Umbilical cord (tissue), 2 donors: ENCODE results near the gene ASB17. TPM values are rescaled to one million over a fixed set of nuclear protein-coding genes. Genes with fewer than 3 reads are reported as not detected.
A peak's percentile ranks its signal among the peaks of the same experiment; 100 is the strongest.
"Not testable (repeated sequence)": the region's sequence is repeated elsewhere in the genome, so short reads cannot be mapped to it uniquely, and the experiment has no call there.

Source experiments
- DNase-seq: peaks from one replicate; pipeline ENCODE4 v3.0.0-alpha.2; 2015; ENCODE audit warnings: low spot score
- total RNA-seq: library from RNA; depleted of rRNA; stranded (reverse); fragments of >200 nt; gene quantifications from one replicate; pipeline ENCODE4 v1.2.3, GENCODE V29; 2014; ENCODE audit warnings: low replicate concordance; ENCODE audit not compliant: insufficient read depth

Gene ASB17
- not detected for total RNA-seq

DNA sequence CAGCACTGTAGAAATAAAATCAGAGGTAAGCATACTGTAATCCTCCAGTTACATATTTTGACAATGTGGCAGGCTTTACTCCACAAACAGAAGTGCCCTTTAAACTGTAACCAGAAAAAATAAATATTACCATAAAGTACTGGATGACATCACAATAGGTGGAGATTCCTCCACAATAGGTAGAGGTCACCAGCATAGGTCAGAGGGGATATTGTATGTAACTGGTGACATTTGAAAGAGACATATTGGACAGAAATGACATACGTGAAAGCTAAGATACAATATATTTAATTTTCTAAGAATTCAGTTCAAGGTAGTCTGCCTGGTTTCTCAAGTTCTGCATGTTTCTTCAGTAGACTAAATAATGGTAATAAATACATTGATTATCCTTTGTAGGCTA is at the start of gene ASB17:
ASB17 (minus strand) TSS at position 101 of the 400 bp plus-strand sequence. CDS start 113 bp downstream, outside the sequence.
- no peak for DNase-seq

DNA sequence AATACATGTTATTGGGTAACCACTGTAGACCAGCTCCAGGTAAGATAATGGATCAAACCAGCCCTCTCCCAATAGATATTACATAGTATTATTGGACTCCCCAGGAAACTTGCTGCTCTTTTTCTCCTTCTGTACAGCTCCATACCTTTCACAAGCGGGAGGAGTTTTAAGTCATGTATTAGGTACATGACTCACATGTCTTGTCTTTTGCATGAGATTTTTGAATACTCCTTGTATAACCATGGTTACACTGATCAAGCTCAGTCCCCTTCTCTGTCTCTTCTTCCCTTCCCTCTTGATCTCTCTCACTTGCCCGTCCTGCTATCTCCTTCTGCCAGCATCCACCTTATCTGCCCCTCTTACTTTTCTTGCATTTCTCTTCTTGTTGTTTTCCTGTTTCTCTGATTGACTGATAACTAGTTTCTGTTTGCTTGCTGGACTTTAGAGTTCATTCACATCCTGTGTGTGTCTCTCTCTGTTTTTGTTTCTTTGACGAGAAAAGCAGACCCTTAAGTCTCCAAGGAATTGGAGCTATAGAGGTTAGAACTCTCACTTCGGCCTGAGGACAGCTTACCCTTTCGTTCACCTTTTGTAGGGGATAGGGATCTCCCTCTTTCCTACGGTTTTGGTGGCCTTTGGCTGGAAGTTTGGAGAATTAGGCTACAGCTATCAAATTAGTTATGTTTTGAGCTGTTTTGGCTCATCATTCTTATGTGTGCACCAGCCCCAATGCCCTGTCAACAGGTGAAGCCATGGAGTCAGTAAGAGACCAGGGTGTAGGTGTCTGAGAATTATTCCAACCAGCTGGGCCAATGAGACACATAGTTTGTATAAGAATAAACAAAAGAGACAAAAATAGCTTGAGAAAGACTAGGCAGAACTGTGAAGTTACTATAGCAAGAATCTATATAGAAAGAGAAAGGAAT is 49.0 kb upstream of the ASB17 start:
- no peak for DNase-seq

GRCh38 chr1:75970631-75971030 is 38.4 kb upstream of the ASB17 start:
- DNase-seq, result no peak

GRCh38 chr1:75969550-75969949 is 37.3 kb upstream of the ASB17 start:
- no peak for DNase-seq

GRCh38 chr1:75967719-75968118 is 35.5 kb upstream of the ASB17 start:
- DNase-seq, result no peak

DNA sequence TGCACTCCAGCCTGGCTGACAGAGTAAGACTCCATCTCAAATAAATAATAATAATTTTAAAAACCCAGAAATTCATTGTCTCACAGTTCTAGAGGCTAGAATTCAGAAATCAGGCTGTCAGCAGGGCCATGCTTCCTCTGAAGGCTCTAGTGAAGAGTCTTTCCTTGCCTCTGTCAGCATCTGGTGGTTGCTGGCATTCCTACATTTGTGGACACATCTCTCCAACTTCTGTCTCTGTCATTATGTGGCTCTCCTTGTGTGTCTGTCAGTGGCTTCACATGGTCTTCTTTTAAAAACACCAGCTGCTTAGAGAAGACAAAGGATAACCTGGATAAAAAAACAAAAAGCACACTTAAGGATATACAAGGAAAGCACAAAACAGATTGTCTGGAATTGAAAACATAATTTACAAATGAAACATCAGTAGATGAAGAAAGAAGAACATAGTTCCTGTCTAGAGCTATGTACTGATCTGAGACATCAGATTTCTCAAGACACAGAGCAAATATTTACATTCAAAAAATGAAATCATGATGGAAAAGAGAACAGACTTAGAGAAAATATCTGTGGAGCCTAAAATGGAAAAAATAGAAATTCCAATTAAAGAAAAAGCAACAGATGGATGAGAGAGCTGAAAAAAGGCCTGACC is 32.7 kb upstream of the ASB17 start:
- DNase-seq, result no peak

DNA sequence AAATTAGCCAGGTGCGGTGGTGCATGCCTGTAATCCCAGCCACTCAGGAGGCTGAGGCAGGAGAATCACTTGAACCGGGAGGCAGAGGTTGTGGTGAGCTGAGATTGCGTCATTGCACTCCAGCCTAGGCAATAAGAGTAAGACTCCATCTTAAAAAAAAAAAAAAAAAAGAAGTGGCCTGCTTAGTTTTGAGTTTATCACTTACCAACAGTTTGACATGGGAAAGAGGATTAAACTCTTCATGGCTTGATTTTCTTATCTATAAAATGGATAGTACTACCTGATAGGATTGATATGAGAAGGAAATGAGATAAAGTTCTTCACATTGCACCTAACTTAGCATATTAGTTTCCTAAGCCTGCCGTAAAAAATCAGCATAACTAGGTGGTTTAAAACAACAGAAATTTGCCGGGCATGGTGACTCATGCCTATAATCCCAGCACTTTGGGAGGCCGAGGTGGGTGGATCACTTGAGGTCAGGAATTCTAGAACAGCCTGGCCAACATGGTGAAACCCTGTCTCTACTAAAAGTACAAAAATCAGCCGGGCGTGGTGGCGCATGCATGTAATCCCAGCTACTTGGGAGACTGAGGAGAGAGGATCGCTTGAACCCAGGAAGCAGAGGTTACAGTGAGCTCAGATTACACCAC is 32.0 kb upstream of the ASB17 start:
- peak; percentile 8 for DNase-seq

DNA sequence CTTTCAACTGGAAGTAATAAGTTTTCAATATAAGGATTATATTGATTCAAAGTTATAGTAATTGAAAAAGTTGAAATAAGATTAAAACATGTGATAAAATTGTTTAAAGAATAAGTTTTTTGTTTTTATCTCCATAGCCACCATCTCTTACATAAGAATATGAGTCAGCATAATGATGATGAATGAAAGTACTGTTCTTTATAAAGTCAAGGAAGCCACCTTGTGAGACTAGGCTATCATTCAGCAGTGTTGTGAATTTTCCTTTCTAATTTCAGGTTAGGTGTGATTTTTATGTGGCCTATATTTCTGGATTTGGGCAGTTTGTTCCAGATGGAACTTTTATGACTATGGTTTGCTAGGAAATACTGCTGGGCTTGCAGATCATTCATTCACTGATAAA is 22.4 kb upstream of the ASB17 start:
- no peak for DNase-seq

DNA sequence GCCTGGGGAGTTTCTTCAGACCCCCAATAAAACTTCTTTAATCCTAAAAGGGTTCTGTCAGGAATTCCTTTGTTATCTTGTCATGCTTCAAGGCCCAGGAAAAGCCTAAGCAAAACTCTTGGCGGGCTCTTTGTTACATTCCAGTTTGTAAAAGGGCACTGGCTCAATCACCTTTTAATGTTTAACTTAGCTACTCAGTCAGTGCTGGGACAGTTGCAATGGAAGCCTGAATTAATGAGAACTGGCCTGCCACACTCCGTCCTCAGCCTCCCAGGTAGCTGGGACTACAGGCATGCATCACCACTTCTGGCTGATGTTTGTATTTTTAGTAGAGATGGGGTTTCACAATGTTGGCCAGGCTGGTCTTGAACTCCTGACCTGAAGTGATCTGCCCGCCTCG is 21.3 kb upstream of the ASB17 start:
- DNase-seq, result no peak

DNA sequence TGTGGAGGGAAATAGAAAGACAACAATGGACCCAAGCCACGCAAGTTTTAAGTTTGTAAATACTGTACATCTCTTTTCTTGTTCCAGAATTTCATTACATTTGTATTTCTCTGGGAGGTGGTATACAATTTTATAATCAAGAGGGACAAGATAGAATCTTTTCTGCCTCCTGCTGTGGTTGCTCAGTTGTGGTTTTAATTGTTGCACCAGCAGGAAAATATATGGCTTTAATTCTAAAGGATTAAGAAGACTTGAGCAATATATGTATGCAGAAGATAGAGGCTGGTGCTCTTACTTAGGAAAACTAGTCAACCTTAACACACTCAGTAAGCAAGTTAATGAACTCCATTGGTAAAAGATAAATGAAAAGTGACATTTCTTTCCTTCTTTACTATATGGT is 19.8 kb upstream of the ASB17 start:
- no peak for DNase-seq

- DNase-seq, result no peak
Measured at GRCh38 chr1:75950176-75950575, 18.0 kb upstream of the ASB17 start.

- DNase-seq, result not testable (repeated sequence)
Measured at GRCh38 chr1:75943037-75943436, 10.8 kb upstream of the ASB17 start.

DNA sequence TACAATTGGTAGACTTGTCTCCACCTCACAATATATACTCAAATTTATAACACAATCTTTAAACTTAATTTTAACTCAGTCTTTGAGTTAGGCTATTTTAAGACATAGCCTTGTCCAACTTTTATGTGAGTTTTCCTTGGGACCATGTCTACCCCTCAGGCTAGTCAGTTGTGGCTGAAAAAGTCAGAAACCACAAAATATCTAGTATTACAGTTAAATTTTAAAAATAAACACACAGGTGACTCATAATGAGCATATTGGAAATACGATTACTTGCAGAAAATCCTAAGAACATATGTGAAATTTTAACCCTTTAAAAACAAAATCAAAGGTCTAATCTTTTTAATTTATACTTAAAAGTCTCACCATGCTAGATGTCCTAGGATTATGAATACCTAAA is 4.8 kb upstream of the ASB17 start:
- DNase-seq, result no peak

GRCh38 chr1:75922698-75923097 is 9.5 kb downstream of the ASB17 start:
- DNase-seq, result no peak

GRCh38 chr1:75916834-75917233 is 15.4 kb downstream of the ASB17 start:
- no peak for DNase-seq

GRCh38 chr1:75908717-75909152 is 23.5 kb downstream of the ASB17 start:
- peak; percentile 39 for DNase-seq

DNA sequence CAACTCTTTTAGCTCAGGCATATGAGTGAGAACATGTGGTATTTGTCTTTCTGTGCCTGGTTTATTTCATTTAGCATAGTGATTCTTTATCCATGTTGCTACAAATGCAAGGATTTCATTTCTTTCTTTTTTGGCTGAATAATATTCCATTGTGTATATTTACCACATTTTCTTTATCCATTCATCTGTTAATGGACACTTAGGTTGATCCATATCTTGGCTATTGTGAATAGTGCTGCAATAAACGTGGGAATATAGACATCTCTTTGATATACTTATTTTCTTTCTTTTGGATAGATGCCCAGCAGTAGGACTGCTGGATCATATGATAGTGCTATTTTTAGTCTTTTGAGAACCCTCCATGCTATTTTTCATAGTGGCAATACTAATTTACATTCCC is 30.8 kb downstream of the ASB17 start:
- no peak for DNase-seq

GRCh38 chr1:75884437-75884836 is 47.8 kb downstream of the ASB17 start:
- DNase-seq, result no peak

GRCh38 chr1:75879985-75880384 is 52.2 kb downstream of the ASB17 start:
- DNase-seq, result no peak

- DNase-seq, result no peak
Measured at GRCh38 chr1:75870951-75871350, 61.3 kb downstream of the ASB17 start.
